DOHH2 (cell line): ENCODE data around the gene STX16.

Source experiments
- H3F3A ChIP-seq: fragments of 200-600 bp; sonication (generic), shearing (Covaris generic); 2 replicates; pipeline ENCODE4 v1.6.0; 2016; ENCODE audit warnings: antibody characterized with exemption, mild to moderate bottlenecking; ENCODE audit not compliant: control insufficient read depth, insufficient read depth
- H3K27ac ChIP-seq: fragments of 200-600 bp; sonication (generic); 2 replicates; pipeline ENCODE4 v1.5.1; 2014; ENCODE audit warnings: low read depth, mild to moderate bottlenecking, low read length, moderate library complexity
- H3K27me3 ChIP-seq: fragments of 200-600 bp; sonication (generic); 2 replicates; pipeline ENCODE4 v1.6.1; 2014; ENCODE audit warnings: mild to moderate bottlenecking, low read length, mixed read lengths; ENCODE audit not compliant: control insufficient read depth
- H3K36me3 ChIP-seq: fragments of 200-600 bp; sonication (generic); 2 replicates; pipeline ENCODE4 v1.6.1; 2014; ENCODE audit warnings: mild to moderate bottlenecking, low read length, moderate library complexity, mixed read lengths; ENCODE audit not compliant: control insufficient read depth
- H3K4me1 ChIP-seq: fragments of 200-600 bp; sonication (generic); 2 replicates; pipeline ENCODE4 v1.6.1; 2014; ENCODE audit warnings: mild to moderate bottlenecking, low read length, mixed read lengths; ENCODE audit not compliant: control insufficient read depth
- H3K4me2 ChIP-seq: fragments of 200-600 bp; sonication (generic); 2 replicates; pipeline ENCODE4 v1.6.0; 2014; ENCODE audit warnings: mild to moderate bottlenecking, low read length, moderate library complexity
- H3K4me3 ChIP-seq: fragments of 200-600 bp; sonication (generic); 2 replicates; pipeline ENCODE4 v1.5.1; 2014; ENCODE audit warnings: mild to moderate bottlenecking, low read length, mixed read lengths
- H3K79me2 ChIP-seq: fragments of 200-600 bp; sonication (generic); 2 replicates; pipeline ENCODE4 v1.6.1; 2014; ENCODE audit warnings: mild to moderate bottlenecking, low read length, mixed read lengths; ENCODE audit not compliant: control insufficient read depth
- H3K9me2 ChIP-seq: fragments of 200-600 bp; sonication (generic); replicated peaks from 2 replicates; pipeline ENCODE4 v1.6.1; 2014; ENCODE audit warnings: mild to moderate bottlenecking, low read length, mixed read lengths; ENCODE audit not compliant: control insufficient read depth
- H3K9me3 ChIP-seq: fragments of 200-600 bp; sonication (generic); 2 replicates; pipeline ENCODE4 v1.6.1; 2014; ENCODE audit warnings: antibody characterized with exemption, low read length, mixed read lengths; ENCODE audit not compliant: control insufficient read depth, insufficient read depth
- H4K20me1 ChIP-seq: fragments of 200-600 bp; sonication (generic); 2 replicates; pipeline ENCODE4 v1.6.0; 2014; ENCODE audit warnings: low read depth, mild to moderate bottlenecking, antibody characterized with exemption, low read length, moderate library complexity; ENCODE audit not compliant: control insufficient read depth, insufficient read depth
- CTCF ChIP-seq: fragments of 200-600 bp; sonication (generic); IDR thresholded peaks from one replicate; pipeline ENCODE4 v1.5.1; 2014; ENCODE audit warnings: antibody characterized with exemption, mild to moderate bottlenecking, low read depth, low read length; ENCODE audit not compliant: poor library complexity, severe bottlenecking
- EZH2phosphoT487 ChIP-seq: fragments of 200-600 bp; sonication (generic); IDR thresholded peaks from 2 replicates; pipeline ENCODE4 v1.6.1; 2017; ENCODE audit warnings: borderline replicate concordance, mild to moderate bottlenecking, antibody characterized with exemption, low read length, moderate library complexity, mixed read lengths

STX16 gene

DNA sequence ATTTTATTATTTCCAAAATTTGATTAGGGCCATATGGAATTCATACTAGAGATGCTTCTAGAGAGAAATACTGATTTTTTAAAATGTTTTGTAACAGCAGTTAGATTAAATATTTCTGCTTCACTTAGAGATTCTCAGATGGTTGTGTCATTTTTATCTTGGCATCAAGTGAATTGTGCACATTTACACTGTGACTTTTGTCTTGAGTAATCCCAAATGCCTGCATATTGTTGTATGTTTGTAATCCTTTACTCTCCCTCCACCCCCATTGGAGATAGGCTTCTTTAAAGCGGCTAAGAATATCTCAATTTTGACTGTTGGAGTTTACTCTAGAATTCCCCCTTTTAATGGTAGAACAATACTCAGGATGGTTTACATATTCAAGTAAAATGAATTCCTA is 19.0 kb downstream of the STX16 start:
- Histone ChIP-seq H3K4me3 (no peak overlapping the region), H3K79me2 (peaks cover 37% of the 10 kb centered on the region), H3F3A (no peaks in the 10 kb centered on the region), H3K9me2 (no peaks in the 10 kb centered on the region), H3K27ac (no peak overlapping the region), H3K27me3 (no peaks in the 10 kb centered on the region), H4K20me1 (peaks cover 15% of the 10 kb centered on the region; the same call in 1 of the 2 replicates), H3K4me1 (peaks cover 25% of the 10 kb centered on the region), H3K9me3 (no peaks in the 10 kb centered on the region), H3K4me2 (no peak overlapping the region; the same call in 1 of the 2 replicates), H3K36me3 (peaks cover 73% of the 10 kb centered on the region)
- TF ChIP-seq CTCF (no peak), EZH2phosphoT487 (no peak)

- peaks cover 78% of the 10 kb centered on the region for H3K36me3 ChIP-seq
- no peak overlapping the region for H3K4me2 ChIP-seq
- H3K4me3 ChIP-seq = no peak overlapping the region
- H3K4me1 ChIP-seq = peaks cover 25% of the 10 kb centered on the region
- no peaks in the 10 kb centered on the region for H3F3A ChIP-seq
- peaks cover 15% of the 10 kb centered on the region; the same call in 1 of the 2 replicates for H4K20me1 ChIP-seq
- H3K27ac ChIP-seq = no peak overlapping the region
- H3K79me2 ChIP-seq = peaks cover 31% of the 10 kb centered on the region
- H3K9me3 ChIP-seq = no peaks in the 10 kb centered on the region
- H3K27me3 ChIP-seq = no peaks in the 10 kb centered on the region
- H3K9me2 ChIP-seq = no peaks in the 10 kb centered on the region
- no peak for TF ChIP-seq CTCF
- no peak for TF ChIP-seq EZH2phosphoT487
These were observed 19.6 kb downstream of the STX16 start for GRCh38 chr20:58670659-58671058.

DNA sequence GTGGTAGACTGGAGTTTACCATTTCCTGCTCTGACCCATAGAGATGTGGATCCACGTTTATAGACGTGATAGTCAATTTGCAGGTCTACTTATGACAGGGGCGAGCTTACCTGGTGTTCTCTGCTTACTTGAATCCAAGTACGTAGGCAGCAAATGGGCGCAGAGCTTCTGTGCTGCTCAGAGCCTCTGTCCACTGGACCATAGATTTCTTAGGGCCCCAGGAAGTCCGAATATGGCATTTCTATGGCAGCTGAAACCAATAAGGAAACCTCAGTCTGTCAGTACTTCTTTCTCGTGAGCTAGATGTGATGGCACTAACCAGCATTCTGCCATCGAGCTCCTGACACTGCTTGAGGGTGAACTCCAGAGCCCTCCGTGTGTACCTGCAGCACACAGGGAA is 22.0 kb downstream of the STX16 start:
- H3F3A ChIP-seq = no peaks in the 10 kb centered on the region
- peaks cover 19% of the 10 kb centered on the region for H3K4me1 ChIP-seq
- no peak overlapping the region for H3K4me2 ChIP-seq
- no peak overlapping the region for H3K4me3 ChIP-seq
- TF ChIP-seq CTCF (no peak), EZH2phosphoT487 (no peak)
- H3K9me3 ChIP-seq = no peaks in the 10 kb centered on the region
- H3K9me2 ChIP-seq = no peaks in the 10 kb centered on the region
- H4K20me1 ChIP-seq = peaks cover 20% of the 10 kb centered on the region; the same call in 1 of the 2 replicates
- H3K27me3 ChIP-seq = no peaks in the 10 kb centered on the region
- peaks cover 83% of the 10 kb centered on the region for H3K36me3 ChIP-seq
- no peak overlapping the region for H3K27ac ChIP-seq
- H3K79me2 ChIP-seq = peaks cover 10% of the 10 kb centered on the region
